CD4-positive, alpha-beta T cell treated with Interleukin-6 for 4 hours (primary cell): ENCODE measurements around the gene WDR55.
A peak's percentile ranks its signal among the peaks of the same experiment; 100 is the strongest.
"Not testable (repeated sequence)": the region's sequence is repeated elsewhere in the genome, so short reads cannot be mapped to it uniquely, and the experiment has no call there.

Experiments used
- DNase-seq: peaks from one replicate; pipeline ENCODE4 v3.0.0-alpha.2; 2020; ENCODE audit warnings: mixed read lengths

WDR55 gene

DNA sequence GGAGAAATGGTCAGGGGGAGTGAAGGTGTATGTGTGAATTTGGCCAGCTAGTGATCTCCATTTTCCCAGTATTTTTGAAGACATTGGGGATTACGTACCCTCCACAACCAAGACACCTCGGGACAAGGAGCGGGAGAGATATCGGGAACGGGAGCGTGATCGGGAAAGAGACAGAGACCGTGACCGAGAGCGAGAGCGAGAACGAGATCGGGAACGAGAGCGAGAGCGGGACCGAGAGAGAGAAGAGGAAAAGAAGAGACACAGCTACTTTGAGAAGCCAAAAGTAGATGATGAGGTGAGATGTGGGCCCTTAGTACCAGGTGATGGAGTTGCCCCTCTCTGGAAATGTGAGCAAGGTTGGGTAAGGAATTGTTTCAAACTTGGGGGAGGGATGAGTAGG lies 5.8 kb upstream of the WDR55 start:
- no peak for DNase-seq

DNA sequence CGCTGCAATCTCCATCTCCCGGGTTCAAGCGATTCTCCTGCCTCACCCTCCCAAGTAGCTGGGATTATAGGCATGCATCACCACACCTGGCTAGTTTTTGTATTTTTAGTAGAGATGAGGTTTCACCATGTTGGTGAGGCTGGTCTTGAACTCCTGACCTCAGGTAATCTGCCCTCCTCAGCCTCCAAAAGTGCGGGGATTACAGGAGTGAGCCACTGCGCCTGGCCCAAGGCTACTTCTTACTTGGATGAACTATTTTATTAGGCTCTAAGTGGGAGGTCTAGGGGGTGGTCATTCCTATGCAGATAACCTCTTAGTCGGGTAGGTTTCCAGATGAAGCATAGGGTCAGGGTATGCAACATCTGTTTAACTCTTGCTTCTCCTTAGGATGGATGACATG lies 4.3 kb upstream of the WDR55 start:
- DNase-seq: not testable (repeated sequence)

DNA sequence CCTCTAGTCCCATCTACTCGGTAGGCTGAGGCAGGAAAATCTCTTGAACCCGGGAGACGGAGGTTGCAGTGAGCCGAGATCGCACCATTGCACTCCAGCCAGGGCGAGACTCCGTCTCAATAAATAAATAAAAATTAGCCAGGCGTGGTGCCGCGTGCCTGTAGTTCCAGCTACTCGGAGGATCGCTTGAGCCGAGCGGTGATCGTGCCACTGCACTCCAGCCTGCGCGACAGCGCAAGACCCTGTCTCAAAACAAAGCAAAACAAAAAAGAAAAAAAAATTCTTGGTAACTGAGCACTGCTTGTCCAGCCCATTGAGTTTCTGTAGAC lies 710 bp upstream of the WDR55 start:
- DNase-seq: no peak

DNA sequence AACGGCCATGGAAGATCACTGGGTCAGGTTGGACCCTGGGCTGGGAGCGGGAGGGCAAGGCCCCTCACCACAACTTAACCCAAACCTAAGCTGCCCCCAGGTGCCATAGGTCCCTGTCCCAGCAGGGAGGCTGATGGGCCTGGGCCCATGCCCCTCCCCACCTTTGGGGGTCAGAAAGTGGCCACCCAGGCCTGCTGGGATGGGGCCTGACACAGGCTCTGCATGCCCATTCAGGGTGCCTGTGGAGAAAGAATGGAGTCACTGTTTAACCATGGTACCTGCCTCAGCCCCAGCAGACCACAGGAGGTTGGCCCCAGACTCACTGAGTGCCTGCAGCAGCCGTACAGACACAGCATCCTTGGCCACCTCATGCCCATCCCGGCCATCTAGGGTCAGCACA lies 6.3 kb downstream of the WDR55 start:
- DNase-seq: not testable (repeated sequence)

DNA sequence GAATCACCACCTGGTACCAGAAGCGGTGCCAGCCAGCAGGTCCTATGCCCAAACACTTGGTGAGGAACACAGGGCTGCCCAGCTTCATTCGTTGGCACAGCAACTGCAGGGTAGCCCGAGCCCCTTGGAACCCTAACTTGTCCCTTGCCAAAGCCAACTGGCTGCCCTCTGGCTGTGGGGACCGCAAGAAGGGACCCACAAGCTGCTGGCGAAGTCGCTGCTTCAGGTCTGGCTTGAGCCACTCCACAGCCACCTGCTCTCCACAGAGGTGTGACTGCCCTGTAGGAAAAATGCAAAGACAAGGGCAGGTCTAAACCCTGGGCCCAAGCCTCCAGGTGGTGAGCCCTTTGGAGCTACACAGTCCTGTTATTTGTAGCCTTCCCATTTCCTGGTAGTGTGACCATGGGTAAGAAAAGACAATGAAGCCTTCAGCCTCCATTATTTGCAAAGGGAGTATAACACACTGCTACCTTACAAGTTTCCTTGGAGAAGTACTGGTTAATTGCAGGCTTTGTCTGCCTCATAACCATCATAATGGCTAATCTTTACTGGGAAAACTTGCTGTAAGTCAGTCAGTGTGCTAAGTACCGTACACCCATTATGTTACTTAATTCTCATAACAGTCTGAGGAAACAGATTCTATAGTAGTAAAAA lies 6.9 kb downstream of the WDR55 start:
- DNase-seq: no peak

DNA sequence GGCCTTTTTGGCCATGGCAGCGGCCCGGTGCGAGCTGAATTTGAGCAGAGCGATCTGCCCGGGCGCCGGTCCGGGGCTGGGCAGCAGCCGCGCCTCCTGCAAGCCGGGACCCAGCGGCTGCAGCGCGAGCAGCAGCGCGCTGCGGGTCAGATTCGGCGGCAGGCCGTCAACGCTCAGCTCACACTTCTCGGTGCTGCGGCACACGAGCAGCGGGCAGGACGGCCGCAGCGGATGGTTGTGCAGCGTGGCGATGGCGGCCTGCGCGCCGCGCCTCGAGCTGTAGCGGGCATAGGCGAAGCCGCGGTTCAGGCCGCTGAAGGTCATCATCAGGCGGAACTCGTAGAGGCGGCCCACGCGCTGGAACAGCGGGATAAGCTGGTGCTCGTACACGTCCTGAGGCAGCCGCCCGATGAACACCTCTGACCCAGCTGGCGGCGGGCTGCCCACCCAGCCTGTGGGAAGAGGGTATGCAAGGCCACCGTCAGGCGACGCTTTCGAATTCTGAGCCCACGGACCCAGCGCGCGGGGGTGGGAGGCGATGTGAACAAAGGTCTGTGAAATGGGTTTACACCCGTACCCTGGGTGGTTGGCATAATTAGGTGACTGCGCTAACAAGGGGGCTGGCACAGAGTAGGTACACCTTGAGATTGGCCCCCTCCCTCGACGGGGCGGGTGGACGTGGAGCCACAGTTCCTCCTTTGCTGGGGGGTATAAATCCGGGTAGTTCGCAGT lies 7.9 kb downstream of the WDR55 start:
- DNase-seq: peak; percentile 19

DNA sequence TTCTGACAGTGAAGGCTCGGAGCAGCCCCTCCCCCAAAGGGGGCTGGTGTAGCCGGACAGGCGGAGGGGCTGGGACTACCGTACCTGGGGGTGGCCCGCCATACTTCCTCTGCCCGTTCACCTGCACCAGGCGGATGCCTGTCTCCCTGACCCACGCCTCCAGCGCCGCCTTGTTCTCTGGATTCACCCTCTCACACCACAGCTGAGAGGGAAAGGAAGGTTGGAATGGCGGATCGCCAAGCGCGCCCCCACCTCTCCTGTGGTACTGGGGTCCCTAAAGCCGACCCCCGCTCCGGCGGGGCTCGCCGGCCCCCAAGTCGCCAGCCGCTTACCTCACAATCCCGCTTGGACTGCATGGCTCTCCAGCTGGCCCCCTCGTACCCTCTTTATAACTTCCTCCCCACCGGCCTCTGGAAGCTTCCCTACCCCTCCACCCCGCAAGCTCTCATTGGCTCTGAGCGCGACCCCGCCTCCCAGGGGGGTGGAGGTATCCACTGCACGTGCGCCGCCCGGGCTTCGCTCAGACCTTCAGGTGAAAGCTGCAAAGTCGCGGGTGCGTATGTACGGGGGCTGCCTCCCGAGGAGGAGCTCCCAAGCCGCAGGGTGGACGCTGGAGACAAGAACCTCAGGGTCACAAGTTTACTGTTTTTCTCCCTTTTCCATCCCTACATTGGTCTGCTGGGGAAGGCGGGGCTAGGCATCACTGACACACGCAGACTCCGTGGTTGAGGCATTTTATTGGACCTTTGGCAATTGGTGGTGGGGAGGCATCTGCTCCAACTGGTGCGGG lies 8.7 kb downstream of the WDR55 start, which contains the start of gene DND1:
DND1 (minus strand) TSS at position 390 of the 790 bp plus-strand sequence; CDS start at position 356, 34 bp downstream.
- no peak for DNase-seq

DNA sequence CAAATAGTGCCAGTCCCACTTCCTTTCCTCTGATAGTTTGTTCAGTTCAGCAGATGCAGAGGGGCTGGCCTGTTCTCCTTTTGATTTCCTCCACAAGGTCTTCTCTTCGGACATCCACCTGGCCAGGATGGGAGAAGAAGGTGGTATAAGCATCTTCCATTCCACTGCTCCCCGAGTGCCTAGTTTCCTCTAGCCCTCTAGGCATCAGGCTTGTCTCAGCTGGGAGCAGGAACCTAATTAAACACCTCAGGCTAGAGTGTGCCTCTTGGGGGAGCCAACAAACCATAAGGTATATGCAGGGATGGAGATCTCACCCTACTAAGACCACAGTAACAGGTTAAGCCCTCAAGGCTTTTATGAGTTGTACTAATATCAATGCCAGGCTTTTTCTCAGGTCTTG lies 9.5 kb downstream of the WDR55 start:
- DNase-seq: no peak

DNA sequence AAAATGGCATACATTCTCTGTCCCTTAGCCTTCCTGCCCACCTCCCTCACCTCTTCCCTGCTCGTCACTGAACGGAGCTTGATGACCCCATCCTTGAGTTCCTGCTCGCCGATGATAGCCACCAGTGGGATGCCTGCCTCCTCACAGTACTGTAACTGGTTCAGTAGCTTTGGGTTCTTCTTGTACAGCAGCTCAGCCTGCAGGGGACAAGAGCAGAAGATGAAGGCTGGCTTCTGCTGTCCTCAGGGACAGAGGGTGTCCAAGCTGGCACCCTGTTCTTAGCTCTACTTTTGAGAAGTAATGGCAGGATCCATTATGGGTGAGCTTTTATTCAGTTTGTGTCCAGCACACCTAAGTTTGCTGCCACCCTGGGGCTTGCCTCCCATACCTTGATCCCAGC lies 9.9 kb downstream of the WDR55 start:
- DNase-seq: no peak

DNA sequence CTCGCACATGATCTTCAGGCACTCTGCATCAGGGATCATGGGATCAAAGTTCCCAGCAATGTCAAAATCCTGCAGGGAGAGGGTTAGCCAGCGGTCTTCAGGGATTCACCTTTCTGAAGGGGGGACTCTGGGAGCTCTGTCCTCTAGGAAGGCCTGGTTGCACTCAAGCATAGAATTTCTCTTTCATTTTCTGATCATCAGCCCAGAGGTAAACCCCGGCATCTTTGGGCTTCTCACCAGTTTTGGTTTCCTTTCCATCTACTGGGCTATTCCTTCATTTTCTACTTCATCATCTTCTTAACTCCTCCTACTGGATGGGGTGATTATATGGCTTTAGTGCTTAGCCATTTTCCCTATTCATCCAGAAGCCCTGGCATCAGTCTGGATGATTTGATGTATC lies 13.2 kb downstream of the WDR55 start:
- no peak for DNase-seq

DNA sequence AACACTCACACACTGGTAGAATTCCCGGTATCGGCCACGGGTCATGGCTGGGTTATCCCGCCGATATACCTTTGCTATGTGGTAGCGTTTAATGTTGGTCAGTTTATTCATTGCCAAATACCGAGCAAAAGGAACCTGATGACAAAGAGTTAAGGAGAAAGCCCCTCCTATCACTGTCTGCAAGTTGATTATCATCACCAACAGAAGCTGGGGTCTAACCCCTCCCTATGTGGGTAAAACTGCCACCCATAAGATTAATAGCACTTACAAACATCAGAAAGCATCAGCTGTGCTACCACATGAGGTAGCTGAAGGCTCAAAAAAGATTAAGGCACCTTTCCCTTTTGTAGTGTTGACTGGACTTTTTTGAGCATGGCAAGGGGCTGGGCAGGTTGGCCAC lies 14.3 kb downstream of the WDR55 start:
- DNase-seq: no peak

DNA sequence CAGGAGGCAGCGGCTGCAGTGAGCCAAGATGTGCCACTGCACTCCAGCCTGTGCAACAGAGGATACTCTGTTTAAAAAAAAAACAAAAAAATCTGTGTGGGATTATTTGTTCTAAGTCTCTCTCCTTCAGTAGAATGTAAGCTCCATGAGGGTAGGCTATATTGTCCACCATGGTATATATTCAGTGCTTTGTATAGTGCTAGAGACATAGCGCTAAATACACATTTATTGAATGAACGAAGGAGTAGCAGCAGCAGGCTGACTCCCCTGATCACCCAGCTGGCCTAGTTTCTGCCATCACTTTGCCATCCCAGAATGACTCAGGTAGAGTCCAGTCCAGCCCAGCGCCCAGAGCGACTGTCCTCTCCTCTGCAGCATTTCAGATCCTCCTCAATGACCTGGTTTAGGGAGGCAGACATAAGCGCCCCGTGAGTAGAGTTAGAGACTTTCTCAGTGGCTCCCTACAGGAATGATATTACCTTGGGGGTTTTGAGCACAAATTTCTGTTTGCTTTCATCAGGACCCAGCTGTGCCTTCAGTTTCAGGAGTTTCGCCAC lies 25.8 kb downstream of the WDR55 start:
- no peak for DNase-seq

DNA sequence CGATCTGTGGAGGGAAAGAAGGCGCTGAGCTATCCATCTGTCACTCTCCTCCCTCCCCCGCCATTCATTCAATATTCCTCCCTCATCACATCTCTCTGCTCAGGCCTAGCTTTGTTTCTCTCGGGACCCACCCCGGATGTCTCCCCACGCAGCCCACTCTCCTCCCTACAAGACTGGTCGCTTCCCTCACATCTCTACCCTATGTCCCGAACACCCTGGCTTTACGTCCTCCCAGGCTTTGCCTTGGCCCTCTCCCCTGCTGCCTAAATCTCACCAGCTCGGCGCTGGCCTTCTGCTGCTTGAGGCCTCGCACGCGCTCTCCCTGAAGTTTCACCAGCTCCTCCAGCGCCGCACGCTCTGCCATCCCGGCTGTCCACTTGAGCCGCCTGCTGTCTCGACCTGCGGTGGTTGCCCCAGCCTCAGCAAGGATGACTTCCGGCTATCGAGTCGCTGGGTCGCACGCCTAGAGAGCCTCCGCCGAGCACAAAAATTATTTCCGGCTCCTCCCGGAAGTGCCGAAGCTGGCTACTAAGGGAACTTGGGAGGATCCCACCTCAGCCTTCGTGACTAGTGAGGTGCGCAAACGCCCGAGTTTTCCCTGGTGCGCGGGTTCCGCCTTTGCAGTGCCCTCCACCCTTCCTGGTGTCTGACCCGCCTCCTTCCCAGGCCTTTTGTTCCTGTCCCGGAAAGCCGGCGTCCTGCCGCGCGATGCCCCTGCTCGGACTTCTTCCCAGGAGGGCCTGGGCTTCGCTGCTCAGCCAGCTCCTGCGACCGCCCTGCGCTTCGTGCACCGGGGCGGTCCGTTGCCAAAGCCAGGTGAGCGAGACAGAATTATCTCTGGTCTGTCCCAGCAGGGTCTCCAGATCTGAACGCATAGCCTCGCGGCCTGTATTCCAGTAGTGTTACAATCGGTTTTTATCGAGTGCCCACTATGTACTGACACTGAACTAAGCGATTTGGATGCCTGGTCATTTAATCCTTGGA lies 26.5 kb downstream of the WDR55 start, which contains the start of the genes HARS1 and HARS2:
HARS1 (minus strand) TSS at position 430 of the 984 bp plus-strand sequence; CDS start at position 364, 66 bp downstream.
HARS2 (plus strand) TSS at position 515 of the 984 bp plus-strand sequence; CDS start at position 709, 194 bp downstream.
- DNase-seq: peak; percentile 86

DNA sequence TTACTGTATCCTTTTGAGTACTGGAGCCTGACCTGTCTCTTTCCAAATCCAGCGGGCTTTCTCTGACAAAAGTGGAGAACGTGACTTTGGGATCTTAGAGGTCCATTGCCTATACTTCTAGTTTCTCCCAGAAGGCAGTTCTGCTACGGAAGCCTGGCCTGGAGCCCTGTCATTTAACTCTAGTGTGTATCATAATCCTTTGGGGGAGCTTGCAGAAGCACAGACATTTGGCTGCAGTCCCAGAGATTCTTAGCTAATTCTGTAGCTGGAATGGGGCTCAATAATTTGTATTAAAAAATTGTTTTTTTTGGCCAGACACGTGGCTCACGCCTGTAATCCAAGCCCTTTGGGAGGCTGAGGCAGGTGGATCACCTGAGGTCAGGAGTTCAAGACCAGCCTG lies 29.6 kb downstream of the WDR55 start:
- no peak for DNase-seq

DNA sequence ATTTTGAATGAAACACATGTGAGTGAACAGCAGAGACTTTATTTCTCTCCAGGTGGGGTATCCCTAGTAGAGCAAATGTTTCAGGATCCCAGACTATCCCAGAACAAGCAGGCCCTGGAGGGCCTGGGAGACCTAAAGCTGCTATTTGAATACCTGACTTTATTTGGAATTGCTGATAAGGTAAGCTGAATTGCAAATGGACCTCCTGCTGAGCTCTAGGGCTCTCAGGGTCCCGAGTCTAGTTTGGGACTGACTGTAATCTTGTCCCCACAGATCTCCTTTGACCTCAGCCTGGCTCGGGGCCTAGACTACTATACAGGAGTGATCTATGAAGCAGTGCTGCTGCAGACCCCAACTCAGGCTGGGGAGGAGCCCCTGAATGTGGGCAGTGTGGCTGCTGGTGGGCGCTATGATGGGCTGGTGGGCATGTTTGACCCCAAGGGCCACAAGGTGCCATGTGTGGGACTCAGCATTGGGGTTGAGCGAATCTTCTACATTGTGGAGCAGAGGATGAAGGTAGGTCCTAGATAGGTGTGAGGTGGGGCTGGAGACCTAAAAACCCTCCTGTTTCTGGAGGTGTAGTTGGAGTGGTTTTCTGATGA lies 32.3 kb downstream of the WDR55 start:
- no peak for DNase-seq

DNA sequence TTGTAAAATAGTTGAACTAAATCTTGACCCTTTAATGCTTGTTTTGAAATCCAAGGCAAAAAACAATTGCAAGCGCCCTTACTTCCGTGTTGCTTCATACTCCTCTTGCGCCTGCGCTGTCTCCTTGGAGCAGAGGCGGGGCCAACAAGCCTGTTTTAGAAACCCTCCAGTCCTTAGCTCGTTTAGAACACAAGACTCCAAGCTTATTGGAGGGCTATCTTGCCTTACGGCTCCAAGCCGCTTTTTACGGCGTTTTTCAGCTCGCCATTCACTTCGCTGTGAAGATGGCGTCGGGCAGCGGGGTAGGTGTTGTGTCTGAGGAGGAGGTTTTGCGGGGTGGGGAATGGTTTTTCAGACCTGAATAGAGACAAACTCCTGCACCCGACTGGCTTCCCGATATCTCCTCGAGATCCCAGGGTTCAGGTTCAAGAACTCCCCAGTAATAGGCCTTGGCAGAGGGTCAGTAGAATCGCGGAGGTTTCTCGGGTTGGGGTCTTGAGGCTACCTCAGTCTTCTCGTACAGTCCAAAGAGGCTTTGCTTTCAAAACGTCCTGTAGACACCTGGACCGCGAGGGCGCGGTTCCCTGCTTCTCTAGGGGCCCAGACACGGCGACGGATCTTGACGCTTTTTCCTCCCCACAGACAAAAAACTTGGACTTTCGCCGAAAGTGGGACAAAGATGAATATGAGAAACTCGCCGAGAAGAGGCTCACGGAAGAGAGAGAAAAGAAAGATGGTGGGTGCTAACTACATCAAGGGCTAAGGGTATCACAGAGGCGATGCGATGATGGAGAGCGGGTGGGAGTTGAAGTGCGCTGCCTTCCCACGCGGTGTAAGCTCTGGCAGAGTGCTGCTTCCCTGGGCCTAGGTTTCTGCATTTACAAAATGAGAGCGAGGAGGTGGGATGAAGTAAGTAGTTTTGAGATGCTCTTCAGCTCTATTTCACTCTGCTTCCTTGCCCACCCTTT lies 35.8 kb downstream of the WDR55 start, which contains the start of gene ZMAT2:
ZMAT2 (plus strand) TSS at position 271 of the 968 bp plus-strand sequence; CDS start at position 285, 14 bp downstream.
- peak; percentile 94 for DNase-seq

DNA sequence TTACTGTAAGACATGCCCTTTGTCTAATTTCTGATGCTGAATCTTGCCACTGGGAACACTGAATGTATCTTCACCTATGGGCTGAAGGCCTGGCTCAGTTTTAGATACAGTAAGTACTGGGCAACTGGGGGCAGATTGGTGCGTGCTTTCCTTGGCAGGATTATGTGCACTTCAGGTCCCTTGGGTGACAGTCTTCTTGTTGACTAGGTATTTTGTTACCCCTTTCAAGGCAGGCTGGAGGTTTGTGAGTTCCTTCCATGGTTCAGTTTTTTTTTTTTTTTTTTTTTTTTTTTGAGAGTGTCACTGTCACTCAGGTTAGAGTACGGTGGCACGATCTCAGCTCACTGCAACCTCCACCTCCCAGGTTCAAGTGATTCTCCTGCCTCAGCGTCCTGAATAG lies 43.1 kb downstream of the WDR55 start:
- no peak for DNase-seq

DNA sequence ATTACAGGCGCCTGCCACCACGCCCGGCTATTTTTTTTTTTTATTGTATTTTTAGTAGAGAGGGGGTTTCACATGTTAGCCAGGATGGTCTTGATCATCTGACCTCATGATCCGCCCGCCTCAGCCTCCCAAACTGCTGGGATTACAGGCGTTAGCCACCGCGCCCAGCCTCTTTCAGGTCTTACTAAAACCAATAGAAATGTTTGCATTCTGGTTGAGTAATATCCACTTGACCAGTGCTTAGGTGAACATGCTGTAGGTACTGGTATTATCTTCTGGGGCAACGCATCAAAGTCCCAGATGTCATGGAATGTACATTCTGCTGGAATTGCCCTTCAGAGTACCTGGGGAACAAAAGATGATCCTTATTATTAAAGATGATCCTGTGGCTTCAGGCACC lies 44.1 kb downstream of the WDR55 start:
- not testable (repeated sequence) for DNase-seq

DNA sequence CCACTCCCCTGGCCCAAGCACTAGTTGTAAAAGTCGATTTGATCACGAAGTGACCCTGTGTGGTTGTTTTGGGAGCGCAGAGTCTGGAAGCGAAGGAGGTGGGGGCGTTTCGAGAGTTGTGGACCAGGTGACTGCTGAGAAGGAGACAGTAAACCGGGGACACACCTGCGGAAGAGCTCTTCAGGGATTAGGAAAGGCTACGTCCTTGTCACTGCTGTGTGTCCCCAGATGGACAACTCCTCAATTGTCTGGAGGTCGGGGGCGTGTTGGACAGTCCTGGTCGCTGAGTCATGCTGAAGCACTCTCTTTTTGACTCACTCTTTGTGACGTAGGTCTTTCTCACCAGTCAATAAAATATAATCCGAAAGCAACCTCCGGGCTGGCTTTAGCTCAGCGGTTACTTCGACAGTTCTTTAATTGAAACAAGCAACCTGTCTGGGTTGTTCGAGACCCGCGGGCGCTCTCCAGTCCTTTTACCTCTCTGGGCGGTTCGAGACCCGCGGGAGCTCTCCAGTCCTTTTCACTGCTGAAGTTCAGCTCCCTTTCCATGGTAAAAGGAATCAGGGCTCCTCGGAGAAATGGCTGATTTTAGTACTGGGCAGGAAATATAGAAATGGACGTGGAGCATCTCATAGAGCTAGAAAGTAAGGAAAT lies 46.3 kb downstream of the WDR55 start:
- peak; percentile 88 for DNase-seq

DNA sequence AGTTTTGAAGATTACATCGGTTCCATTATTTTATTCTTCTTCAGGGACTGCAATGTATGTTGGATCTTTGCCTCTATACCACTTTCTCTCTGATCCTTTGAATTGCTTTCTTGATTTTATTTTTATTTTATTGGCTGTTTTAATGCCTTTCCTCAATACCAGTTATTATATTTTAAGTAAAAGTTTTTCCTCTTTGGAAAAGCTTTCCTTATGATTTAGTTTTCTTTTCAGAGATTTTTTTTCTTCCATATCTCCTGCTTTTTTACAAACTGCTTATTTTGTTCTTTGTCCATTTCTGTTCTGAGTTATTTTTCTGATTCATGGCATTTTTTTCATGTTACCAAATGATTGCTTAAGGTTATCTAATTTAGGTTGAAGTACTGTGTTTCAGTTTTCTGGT lies 47.1 kb downstream of the WDR55 start:
- DNase-seq: no peak
